Muscle of leg (tissue), 11 donors: ENCODE measurements around the gene NPB. TPM values are rescaled to one million over a fixed set of nuclear protein-coding genes. Genes with fewer than 3 reads are reported as not detected.
A peak's percentile ranks its signal among the peaks of the same experiment; 100 is the strongest.

Experiments
- DNase-seq: peaks from one replicate; pipeline ENCODE4 v3.0.0; 2013
- H3K27ac ChIP-seq: one replicate; pipeline ENCODE4 v1.5.1; 2013; ENCODE audit warnings: mild to moderate bottlenecking, low read length, control low read depth
- H3K27me3 ChIP-seq: one replicate; pipeline ENCODE4 v1.6.1; 2013; ENCODE audit warnings: low read length; ENCODE audit not compliant: control insufficient read depth, insufficient read depth
- H3K36me3 ChIP-seq: one replicate; pipeline ENCODE4 v1.6.1; 2013; ENCODE audit warnings: low read length; ENCODE audit not compliant: control insufficient read depth, insufficient read depth
- H3K4me1 ChIP-seq: one replicate; pipeline ENCODE4 v1.6.1; 2013; ENCODE audit warnings: low read length; ENCODE audit not compliant: control insufficient read depth, insufficient read depth
- H3K4me3 ChIP-seq: one replicate; pipeline ENCODE4 v1.5.1; 2013; ENCODE audit warnings: low read length, control low read depth
- H3K9me3 ChIP-seq: replicated peaks from 2 replicates; pipeline ENCODE4 v1.6.1; 2013; ENCODE audit warnings: low read depth, low read length; ENCODE audit not compliant: control insufficient read depth
- WGBS: methylation state at CpG from one replicate; pipeline ENCODE4 v1.1.5; 2013; ENCODE audit warnings: missing lambda C conversion rate; ENCODE audit not compliant: insufficient coverage; 5-methylcytosine and 5-hydroxymethylcytosine counted together
- polyA plus RNA-seq, 8 donors: library from polyadenylated mRNA; unstranded; fragments of 120-200 nt; gene quantifications; one replicate each; pipeline versions ENCODE4 v1.2.1 to v1.2.3, GENCODE V29; 2013; ENCODE audit warnings: inconsistent platforms in 1 of 8, low replicate concordance in 1 of 8; ENCODE audit not compliant: insufficient read length in 8 of 8, insufficient read depth in 1 of 8
- total RNA-seq: library from RNA; stranded (reverse); fragments of 120-200 nt; gene quantifications from one replicate; pipeline ENCODE4 v1.2.4, GENCODE V29; 2013

The NPB gene
- total and polyA plus RNA-seq, 9 donors, result 0.22 to 2.0 (median 0.68) TPM

- 83% methylated on average over 17 of the region's 33 CpGs for WGBS
- H3K36me3 ChIP-seq, result peaks cover 44% of the 10 kb centered on the region
- no peak for DNase-seq
- H3K27ac ChIP-seq, result no peak overlapping the region
- H3K9me3 ChIP-seq, result no peaks in the 10 kb centered on the region
- no peak overlapping the region for H3K4me3 ChIP-seq
- H3K4me1 ChIP-seq, result peaks cover 47% of the 10 kb centered on the region
- H3K27me3 ChIP-seq, result no peaks in the 10 kb centered on the region
Observed at GRCh38 chr17:81920612-81921536, 18.8 kb downstream of the NPB start.

- Histone ChIP-seq H3K4me1 (peaks cover 53% of the 10 kb centered on the region), H3K27ac (no peak overlapping the region), H3K36me3 (peaks cover 41% of the 10 kb centered on the region), H3K9me3 (no peaks in the 10 kb centered on the region), H3K4me3 (no peak overlapping the region), H3K27me3 (no peaks in the 10 kb centered on the region)
- DNase-seq, result no peak
- WGBS, result no CpG with 5 or more reads among the region's 3 CpGs
Observed at GRCh38 chr17:81921537-81921862, 19.5 kb downstream of the NPB start.

- 93% methylated on average over 16 of the region's 23 CpGs for WGBS
- peaks cover 49% of the 10 kb centered on the region for H3K4me1 ChIP-seq
- no peak overlapping the region for H3K27ac ChIP-seq
- H3K36me3 ChIP-seq, result peaks cover 36% of the 10 kb centered on the region
- H3K27me3 ChIP-seq, result no peaks in the 10 kb centered on the region
- DNase-seq, result no peak
- H3K9me3 ChIP-seq, result no peaks in the 10 kb centered on the region
- no peak overlapping the region for H3K4me3 ChIP-seq
Observed at GRCh38 chr17:81921996-81922565, 20.0 kb downstream of the NPB start.

GRCh38 chr17:81922566-81923301, 20.7 kb downstream of the NPB start:
- Histone ChIP-seq H3K9me3 (no peaks in the 10 kb centered on the region), H3K4me1 (peaks cover 44% of the 10 kb centered on the region), H3K36me3 (peaks cover 36% of the 10 kb centered on the region), H3K4me3 (peak overlapping the region; percentile 19), H3K27me3 (no peaks in the 10 kb centered on the region), H3K27ac (peak overlapping the region; percentile 69)
- DNase-seq, result no peak
- WGBS, result 90% methylated on average over 49 of the region's 58 CpGs

GRCh38 chr17:81923302-81924260, 21.5 kb downstream of the NPB start:
- Histone ChIP-seq H3K4me1 (peaks cover 46% of the 10 kb centered on the region), H3K4me3 (peak overlapping the region; percentile 19), H3K27me3 (peaks cover 5% of the 10 kb centered on the region), H3K36me3 (peaks cover 36% of the 10 kb centered on the region), H3K27ac (peak overlapping the region; percentile 69), H3K9me3 (no peaks in the 10 kb centered on the region)
- WGBS, result 14% methylated on average over 24 of the region's 32 CpGs
- peak; percentile 81 for DNase-seq

- Histone ChIP-seq H3K27ac (no peak overlapping the region), H3K36me3 (peaks cover 25% of the 10 kb centered on the region), H3K27me3 (peaks cover 14% of the 10 kb centered on the region), H3K4me3 (no peak overlapping the region), H3K4me1 (peaks cover 54% of the 10 kb centered on the region), H3K9me3 (no peaks in the 10 kb centered on the region)
- DNase-seq, result no peak
- WGBS, result 46% methylated on average over 12 of the region's 21 CpGs
Observed at GRCh38 chr17:81924557-81925532, 22.8 kb downstream of the NPB start.

GRCh38 chr17:81925860-81926450, 23.9 kb downstream of the NPB start:
- DNase-seq, result no peak
- H3K9me3 ChIP-seq, result no peaks in the 10 kb centered on the region
- peaks cover 14% of the 10 kb centered on the region for H3K36me3 ChIP-seq
- peaks cover 14% of the 10 kb centered on the region for H3K27me3 ChIP-seq
- H3K4me1 ChIP-seq, result peaks cover 65% of the 10 kb centered on the region
- H3K4me3 ChIP-seq, result peak overlapping the region; percentile 76
- WGBS, result 55% methylated on average over 7 of the region's 10 CpGs
- H3K27ac ChIP-seq, result peak overlapping the region; percentile 94

GRCh38 chr17:81926451-81927151, 24.6 kb downstream of the NPB start:
- peak; percentile 88 for DNase-seq
- H3K4me3 ChIP-seq, result peak overlapping the region; percentile 76
- peak overlapping the region; percentile 94 for H3K27ac ChIP-seq
- peaks cover 14% of the 10 kb centered on the region for H3K27me3 ChIP-seq
- peaks cover 10% of the 10 kb centered on the region for H3K36me3 ChIP-seq
- H3K9me3 ChIP-seq, result no peaks in the 10 kb centered on the region
- WGBS, result 0% methylated on average over 46 of the region's 46 CpGs
- H3K4me1 ChIP-seq, result peaks cover 71% of the 10 kb centered on the region
